Keratinocyte (primary cell): ENCODE measurements around the gene BORCS8.

Experiments used
- EZH2 ChIP-seq: IDR thresholded peaks from one replicate; pipeline ENCODE4 v1.6.1; 2012; ENCODE audit warnings: inconsistent platforms, mild to moderate bottlenecking, low read length, moderate library complexity
- TF ChIP-seq, protein P1 (sequence below), 3 experiments: IDR thresholded peaks in 1 of 3; conservative IDR thresholded peaks in 1 of 3; optimal IDR thresholded peaks in 1 of 3; 2 replicates in 2 of 3; 3 replicates in 1 of 3; pipeline versions ENCODE3 to v1.5.1; 2011; ENCODE audit warnings: low read length in 3 of 3, mild to moderate bottlenecking in 3 of 3, moderate library complexity in 2 of 3, control low read depth in 1 of 3, inconsistent platforms in 1 of 3; ENCODE audit not compliant: insufficient read depth in 2 of 3; ENCODE audit errors: extremely low read depth in 1 of 3

- TF ChIP-seq, protein P1, sequence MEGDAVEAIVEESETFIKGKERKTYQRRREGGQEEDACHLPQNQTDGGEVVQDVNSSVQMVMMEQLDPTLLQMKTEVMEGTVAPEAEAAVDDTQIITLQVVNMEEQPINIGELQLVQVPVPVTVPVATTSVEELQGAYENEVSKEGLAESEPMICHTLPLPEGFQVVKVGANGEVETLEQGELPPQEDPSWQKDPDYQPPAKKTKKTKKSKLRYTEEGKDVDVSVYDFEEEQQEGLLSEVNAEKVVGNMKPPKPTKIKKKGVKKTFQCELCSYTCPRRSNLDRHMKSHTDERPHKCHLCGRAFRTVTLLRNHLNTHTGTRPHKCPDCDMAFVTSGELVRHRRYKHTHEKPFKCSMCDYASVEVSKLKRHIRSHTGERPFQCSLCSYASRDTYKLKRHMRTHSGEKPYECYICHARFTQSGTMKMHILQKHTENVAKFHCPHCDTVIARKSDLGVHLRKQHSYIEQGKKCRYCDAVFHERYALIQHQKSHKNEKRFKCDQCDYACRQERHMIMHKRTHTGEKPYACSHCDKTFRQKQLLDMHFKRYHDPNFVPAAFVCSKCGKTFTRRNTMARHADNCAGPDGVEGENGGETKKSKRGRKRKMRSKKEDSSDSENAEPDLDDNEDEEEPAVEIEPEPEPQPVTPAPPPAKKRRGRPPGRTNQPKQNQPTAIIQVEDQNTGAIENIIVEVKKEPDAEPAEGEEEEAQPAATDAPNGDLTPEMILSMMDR (optimal IDR thresholded peaks at IDR 0.05 in 1 of 3, IDR thresholded peaks at IDR 0.05 in 1 of 3, conservative IDR thresholded peaks at IDR 0.05 in 1 of 3; ENCODE audit: extremely low read depth in 1 of 3, insufficient read depth in 2 of 3, low read length in 3 of 3): no peak
- no peak for TF ChIP-seq EZH2
These were observed 45.1 kb downstream of the BORCS8 start for GRCh38 chr19:19146865-19147264.
